PC-9 (cell line): Measurements from ENCODE around the gene SESN1. TPM values are rescaled to one million over a fixed set of nuclear protein-coding genes. Genes with fewer than 3 reads are reported as not detected.

ENCODE experiments used
- BruUV-seq: library from RNA; stranded (reverse); fragments of 400-500 nt; replicated peaks from 2 replicates; lab custom pipeline; 2021; lab: Mats Ljungman, UMichigan
- CTCF ChIA-PET: fragments of 300-600 bp; sonication (Branson Sonifier 250); formaldehyde crosslinking; loops from one replicate; lab custom pipeline; 2022; ENCODE audit warnings: antibody characterized with exemption; lab: Charles Lee
- POLR2A ChIA-PET: fragments of 300-600 bp; sonication (Branson Sonifier 250); formaldehyde crosslinking; loops from one replicate; lab custom pipeline; 2022; ENCODE audit warnings: antibody characterized with exemption; ENCODE audit not compliant: unreplicated experiment; lab: Charles Lee
- DNase-seq, 2 experiments: peaks; one replicate each; pipeline versions ENCODE4 v3.0.0 to v3.0.0-alpha.2; 2015 to 2022; ENCODE audit warnings: mixed read lengths in 1 of 2
- H2AFZ ChIP-seq: fragments of 200-600 bp; sonication (generic); 2 replicates; pipeline ENCODE4 v1.8.1; 2017; ENCODE audit warnings: antibody characterized with exemption
- H3F3A ChIP-seq: fragments of 200-600 bp; sonication (generic); 2 replicates; pipeline ENCODE4 v1.8.1; 2017; ENCODE audit warnings: antibody characterized with exemption, mild to moderate bottlenecking, low read depth; ENCODE audit not compliant: insufficient read depth
- H3K27ac ChIP-seq: fragments of 200-600 bp; sonication (generic); 2 replicates; pipeline ENCODE4 v1.6.1; 2016; ENCODE audit warnings: mixed run types
- H3K27me3 ChIP-seq: fragments of 200-600 bp; sonication (generic); 2 replicates; pipeline ENCODE4 v1.6.1; 2016; ENCODE audit warnings: low read depth, mixed run types; ENCODE audit not compliant: insufficient read depth
- H3K36me3 ChIP-seq: fragments of 200-600 bp; sonication (generic); 2 replicates; pipeline ENCODE4 v1.6.1; 2016; ENCODE audit warnings: low read depth, mixed run types
- H3K4me1 ChIP-seq: fragments of 200-600 bp; sonication (generic); replicated peaks from 2 replicates; pipeline ENCODE4 v1.6.1; 2016; ENCODE audit warnings: mixed run types; ENCODE audit not compliant: insufficient read depth
- H3K4me2 ChIP-seq: fragments of 200-600 bp; sonication (generic); 2 replicates; pipeline ENCODE4 v1.6.1; 2017; ENCODE audit warnings: mixed run types
- H3K4me3 ChIP-seq: fragments of 200-600 bp; sonication (generic); 2 replicates; pipeline ENCODE4 v1.6.1; 2016; ENCODE audit warnings: mixed run types
- H3K79me2 ChIP-seq: fragments of 200-600 bp; sonication (generic); 2 replicates; pipeline ENCODE4 v1.6.1; 2017; ENCODE audit warnings: low read depth, mixed run types
- H3K9me2 ChIP-seq: fragments of 200-600 bp; sonication (generic); 2 replicates; pipeline ENCODE4 v1.8.1; 2017; ENCODE audit warnings: mild to moderate bottlenecking; ENCODE audit not compliant: insufficient read depth
- H3K9me3 ChIP-seq: fragments of 200-600 bp; sonication (generic); 2 replicates; pipeline ENCODE4 v1.8.1; 2016; ENCODE audit warnings: low read depth; ENCODE audit not compliant: insufficient read depth
- H4K20me1 ChIP-seq: fragments of 200-600 bp; sonication (generic); 2 replicates; pipeline ENCODE4 v1.8.1; 2017; ENCODE audit not compliant: insufficient read depth
- CTCF ChIP-seq: fragments of 200-600 bp; sonication (generic); conservative IDR thresholded peaks from 2 replicates; pipeline ENCODE4 v1.6.1; 2017; ENCODE audit warnings: mixed run types, antibody characterized with exemption, mild to moderate bottlenecking, moderate library complexity
- EZH2 ChIP-seq: fragments of 200-600 bp; sonication (generic); IDR thresholded peaks from 2 replicates; pipeline ENCODE4 v1.8.0; 2017; ENCODE audit warnings: antibody characterized with exemption, low read depth
- intact Hi-C: fragments of 100-400 bp; cut with micrococcal nuclease; formaldehyde crosslinking; loops from one replicate; pipeline ENCODE4 v1.10.0; 2022; ENCODE audit not compliant: unreplicated experiment
- total RNA-seq: library from RNA; stranded (reverse); gene quantifications from 2 replicates; pipeline ENCODE4 v1.2.3, GENCODE V29; 2021

Gene SESN1
- total RNA-seq, 1 experiment from 2014 or later = 6.5 TPM

- no peak for DNase-seq
- Histone ChIP-seq H3K27me3 (no peaks in the 10 kb centered on the region), H3F3A (no peaks in the 10 kb centered on the region), H3K79me2 (no peaks in the 10 kb centered on the region), H3K9me3 (no peaks in the 10 kb centered on the region), H3K27ac (no peak overlapping the region), H3K4me2 (no peak overlapping the region), H3K36me3 (no peaks in the 10 kb centered on the region), H3K4me1 (no peaks in the 10 kb centered on the region), H3K4me3 (no peak overlapping the region), H2AFZ (no peak overlapping the region), H4K20me1 (no peaks in the 10 kb centered on the region), H3K9me2 (no peaks in the 10 kb centered on the region)
- ChIA-PET CTCF (interaction anchor here (0.6 kb wide), 1 partner anchor 1601 kb away, joined by 4 read pairs; no protein-coding TSS in a partner anchor), POLR2A (no interaction called here)
- intact Hi-C loops = no loop called here
- no peak for TF ChIP-seq EZH2
- no peak for TF ChIP-seq CTCF
- BruUV-seq = no TSS peak
These were observed 11.0 kb downstream of the SESN1 start for GRCh38 chr6:109083657-109084056.

- H3K79me2 ChIP-seq = no peaks in the 10 kb centered on the region
- BruUV-seq = no TSS peak
These were observed 12.5 kb downstream of the SESN1 start for GRCh38 chr6:109082188-109082577.

GRCh38 chr6:109081516-109082187 is 13.0 kb downstream of the SESN1 start:
- no peaks in the 10 kb centered on the region for H3K36me3 ChIP-seq
- DNase-seq = no peak
- H3K4me3 ChIP-seq = no peak overlapping the region
- H2AFZ ChIP-seq = no peak overlapping the region
- no peaks in the 10 kb centered on the region for H3K79me2 ChIP-seq
- H3K27me3 ChIP-seq = no peaks in the 10 kb centered on the region
- ChIA-PET POLR2A (no interaction called here), CTCF (interaction anchor here (0.6 kb wide), 1 partner anchor 721 kb away, joined by 3 read pairs; no protein-coding TSS in a partner anchor)
- H3K4me1 ChIP-seq = no peaks in the 10 kb centered on the region
- H3K9me2 ChIP-seq = no peaks in the 10 kb centered on the region
- TF ChIP-seq EZH2 (no peak), CTCF (no peak)
- intact Hi-C loops = no loop called here
- no peaks in the 10 kb centered on the region for H3K9me3 ChIP-seq
- no peak overlapping the region for H3K27ac ChIP-seq
- no peak overlapping the region for H3K4me2 ChIP-seq
- H3F3A ChIP-seq = no peaks in the 10 kb centered on the region
- BruUV-seq = no TSS peak
- no peaks in the 10 kb centered on the region for H4K20me1 ChIP-seq

More at GRCh38 chr6:109082188-109082577, 12.5 kb downstream of the SESN1 start:
- ChIA-PET POLR2A (no interaction called here), CTCF (interaction anchor here (0.6 kb wide), 1 partner anchor 721 kb away, joined by 3 read pairs; no protein-coding TSS in a partner anchor)
- Histone ChIP-seq H3K4me1 (no peaks in the 10 kb centered on the region), H3F3A (no peaks in the 10 kb centered on the region), H2AFZ (no peak overlapping the region), H3K27ac (no peak overlapping the region), H3K4me3 (no peak overlapping the region), H4K20me1 (no peaks in the 10 kb centered on the region), H3K4me2 (no peak overlapping the region), H3K27me3 (no peaks in the 10 kb centered on the region), H3K9me3 (no peaks in the 10 kb centered on the region), H3K36me3 (no peaks in the 10 kb centered on the region), H3K9me2 (no peaks in the 10 kb centered on the region)
- TF ChIP-seq EZH2 = no peak
- TF ChIP-seq CTCF = no peak
- intact Hi-C loops = no loop called here
- no peak for DNase-seq
